H1 (cell line): ENCODE data around the gene L3MBTL4.

Experiments
- BACH1 ChIP-seq: IDR thresholded peaks from 2 replicates; pipeline ENCODE4 v1.6.1; 2012; ENCODE audit warnings: low read length, improper control_type of control experiment
- CBX5 ChIP-seq: fragments of 300-800, 300-1000 bp; sonication (generic); IDR thresholded peaks from 2 replicates; pipeline ENCODE4 v1.7.1; 2016; ENCODE audit warnings: antibody characterized with exemption, low read length, low read depth
- EP300 ChIP-seq, 2 experiments: IDR thresholded peaks; 1 replicate in 1 of 2; 2 replicates in 1 of 2; pipeline ENCODE4 v1.6.1; 2011 to 2012; ENCODE audit warnings: low read depth in 2 of 2, low read length in 2 of 2, mild to moderate bottlenecking in 2 of 2, borderline replicate concordance in 1 of 2, inconsistent platforms in 1 of 2, moderate library complexity in 1 of 2
- EZH2 ChIP-seq: fragments of 200-600 bp; sonication (generic); IDR thresholded peaks from 2 replicates; pipeline ENCODE4 v1.7.1; 2012; ENCODE audit warnings: low read depth, mild to moderate bottlenecking, moderate library complexity, low read length, inconsistent platforms; ENCODE audit not compliant: severe bottlenecking
- GABPA ChIP-seq: IDR thresholded peaks from 2 replicates; pipeline ENCODE4 v1.6.1; 2011; ENCODE audit warnings: mild to moderate bottlenecking, low read length, moderate library complexity, borderline replicate concordance; ENCODE audit not compliant: insufficient read depth
- JUND ChIP-seq: IDR thresholded peaks from 2 replicates; pipeline ENCODE4 v1.6.1; 2011; ENCODE audit warnings: mild to moderate bottlenecking, improper control_type of control experiment, low read length
- NRF1 ChIP-seq: IDR thresholded peaks from 2 replicates; pipeline ENCODE4 v1.6.1; 2011; ENCODE audit warnings: mild to moderate bottlenecking, low read depth, low read length, improper control_type of control experiment
- POLR2A ChIP-seq, 2 experiments: IDR thresholded peaks; 1 replicate in 1 of 2; 2 replicates in 1 of 2; pipeline ENCODE4 v1.6.1; 2011; ENCODE audit warnings: low read depth in 2 of 2, low read length in 2 of 2, mild to moderate bottlenecking in 2 of 2; ENCODE audit errors: control extremely low read depth in 1 of 2
- RXRA ChIP-seq: IDR thresholded peaks from 2 replicates; pipeline ENCODE4 v1.6.1; 2011; ENCODE audit warnings: low read depth, mild to moderate bottlenecking, low read length, moderate library complexity; ENCODE audit not compliant: insufficient read depth
- TCF12 ChIP-seq: IDR thresholded peaks from 2 replicates; pipeline ENCODE4 v1.6.1; 2011; ENCODE audit warnings: low read depth, mild to moderate bottlenecking, low read length
- TF ChIP-seq, protein P1 (sequence below): IDR thresholded peaks from 2 replicates; pipeline ENCODE4 v1.6.1; 2011; ENCODE audit warnings: low read length, improper control_type of control experiment
- TF ChIP-seq, protein P2 (sequence below), 3 experiments: IDR thresholded peaks; 1 replicate in 2 of 3; 2 replicates in 1 of 3; pipeline versions ENCODE4 v1.5.1 to v1.6.1; 2011; ENCODE audit warnings: low read length in 3 of 3, mild to moderate bottlenecking in 3 of 3, inconsistent platforms in 2 of 3, low read depth in 1 of 3, moderate library complexity in 1 of 3; ENCODE audit not compliant: insufficient read depth in 1 of 3; ENCODE audit errors: control extremely low read depth in 1 of 3
- TF ChIP-seq, protein P3 (sequence below): IDR thresholded peaks from 2 replicates; pipeline ENCODE4 v1.6.1; 2012; ENCODE audit warnings: inconsistent platforms

DNA sequence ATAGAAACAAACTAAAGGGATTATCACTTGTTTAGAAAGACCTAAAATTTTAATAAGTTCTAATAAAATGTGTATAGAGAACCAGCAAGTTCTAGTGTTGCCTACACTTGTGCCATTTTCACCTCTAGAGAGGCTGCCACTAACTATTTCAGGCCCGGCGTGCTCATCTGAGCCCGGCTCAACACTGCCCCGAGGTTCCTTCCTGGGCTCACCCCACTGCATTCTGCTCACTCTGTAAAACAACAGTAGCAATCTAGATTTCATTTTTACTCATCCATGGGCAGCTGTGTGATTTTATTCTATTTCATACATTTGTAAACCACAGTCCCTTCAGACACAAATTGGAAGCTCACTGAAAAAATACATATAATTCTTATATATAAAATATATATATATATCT lies 253.2 kb downstream of the L3MBTL4 start:
- TF ChIP-seq, protein P1, sequence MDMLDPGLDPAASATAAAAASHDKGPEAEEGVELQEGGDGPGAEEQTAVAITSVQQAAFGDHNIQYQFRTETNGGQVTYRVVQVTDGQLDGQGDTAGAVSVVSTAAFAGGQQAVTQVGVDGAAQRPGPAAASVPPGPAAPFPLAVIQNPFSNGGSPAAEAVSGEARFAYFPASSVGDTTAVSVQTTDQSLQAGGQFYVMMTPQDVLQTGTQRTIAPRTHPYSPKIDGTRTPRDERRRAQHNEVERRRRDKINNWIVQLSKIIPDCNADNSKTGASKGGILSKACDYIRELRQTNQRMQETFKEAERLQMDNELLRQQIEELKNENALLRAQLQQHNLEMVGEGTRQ, result no peak
- TF ChIP-seq, protein P2, sequence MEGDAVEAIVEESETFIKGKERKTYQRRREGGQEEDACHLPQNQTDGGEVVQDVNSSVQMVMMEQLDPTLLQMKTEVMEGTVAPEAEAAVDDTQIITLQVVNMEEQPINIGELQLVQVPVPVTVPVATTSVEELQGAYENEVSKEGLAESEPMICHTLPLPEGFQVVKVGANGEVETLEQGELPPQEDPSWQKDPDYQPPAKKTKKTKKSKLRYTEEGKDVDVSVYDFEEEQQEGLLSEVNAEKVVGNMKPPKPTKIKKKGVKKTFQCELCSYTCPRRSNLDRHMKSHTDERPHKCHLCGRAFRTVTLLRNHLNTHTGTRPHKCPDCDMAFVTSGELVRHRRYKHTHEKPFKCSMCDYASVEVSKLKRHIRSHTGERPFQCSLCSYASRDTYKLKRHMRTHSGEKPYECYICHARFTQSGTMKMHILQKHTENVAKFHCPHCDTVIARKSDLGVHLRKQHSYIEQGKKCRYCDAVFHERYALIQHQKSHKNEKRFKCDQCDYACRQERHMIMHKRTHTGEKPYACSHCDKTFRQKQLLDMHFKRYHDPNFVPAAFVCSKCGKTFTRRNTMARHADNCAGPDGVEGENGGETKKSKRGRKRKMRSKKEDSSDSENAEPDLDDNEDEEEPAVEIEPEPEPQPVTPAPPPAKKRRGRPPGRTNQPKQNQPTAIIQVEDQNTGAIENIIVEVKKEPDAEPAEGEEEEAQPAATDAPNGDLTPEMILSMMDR (IDR thresholded peaks at IDR 0.05; ENCODE audit: control extremely low read depth in 1 of 3, insufficient read depth in 1 of 3, low read depth in 1 of 3, low read length in 3 of 3), result no peak
- TF ChIP-seq, protein P3, sequence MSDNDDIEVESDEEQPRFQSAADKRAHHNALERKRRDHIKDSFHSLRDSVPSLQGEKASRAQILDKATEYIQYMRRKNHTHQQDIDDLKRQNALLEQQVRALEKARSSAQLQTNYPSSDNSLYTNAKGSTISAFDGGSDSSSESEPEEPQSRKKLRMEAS, result no peak
- TF ChIP-seq EP300 (IDR thresholded peaks at IDR 0.05; ENCODE audit: borderline replicate concordance in 1 of 2, low read depth in 2 of 2, low read length in 2 of 2) (no peak), GABPA (no peak), EZH2 (no peak), JUND (no peak), TCF12 (no peak), NRF1 (no peak), RXRA (no peak), BACH1 (no peak), POLR2A (IDR thresholded peaks at IDR 0.05; ENCODE audit: control extremely low read depth in 1 of 2, low read depth in 2 of 2, low read length in 2 of 2) (no peak), CBX5 (no peak)
